Fibroblast of pulmonary artery (primary cell): ENCODE measurements around the gene NLGN3.

Source experiments
- DNase-seq: peaks from one replicate; pipeline ENCODE4 v3.0.0-alpha.2; 2010; ENCODE audit warnings: low read depth
- H3K4me3 ChIP-seq: replicated peaks from 2 replicates; pipeline ENCODE4 v1.5.1; 2011; ENCODE audit warnings: low read depth, mild to moderate bottlenecking, control low read depth, low read length, moderate library complexity
- TF ChIP-seq, protein P1 (sequence below): IDR thresholded peaks from 2 replicates; pipeline ENCODE4 v1.5.1; 2011; ENCODE audit warnings: mild to moderate bottlenecking, control low read depth, low read length, inconsistent platforms; ENCODE audit errors: missing control alignments

NLGN3 gene

GRCh38 chrX:71143508-71143907, 1.1 kb upstream of the NLGN3 start:
- no peak overlapping the region for H3K4me3 ChIP-seq
- peak; percentile 41 for DNase-seq
- TF ChIP-seq, protein P1, sequence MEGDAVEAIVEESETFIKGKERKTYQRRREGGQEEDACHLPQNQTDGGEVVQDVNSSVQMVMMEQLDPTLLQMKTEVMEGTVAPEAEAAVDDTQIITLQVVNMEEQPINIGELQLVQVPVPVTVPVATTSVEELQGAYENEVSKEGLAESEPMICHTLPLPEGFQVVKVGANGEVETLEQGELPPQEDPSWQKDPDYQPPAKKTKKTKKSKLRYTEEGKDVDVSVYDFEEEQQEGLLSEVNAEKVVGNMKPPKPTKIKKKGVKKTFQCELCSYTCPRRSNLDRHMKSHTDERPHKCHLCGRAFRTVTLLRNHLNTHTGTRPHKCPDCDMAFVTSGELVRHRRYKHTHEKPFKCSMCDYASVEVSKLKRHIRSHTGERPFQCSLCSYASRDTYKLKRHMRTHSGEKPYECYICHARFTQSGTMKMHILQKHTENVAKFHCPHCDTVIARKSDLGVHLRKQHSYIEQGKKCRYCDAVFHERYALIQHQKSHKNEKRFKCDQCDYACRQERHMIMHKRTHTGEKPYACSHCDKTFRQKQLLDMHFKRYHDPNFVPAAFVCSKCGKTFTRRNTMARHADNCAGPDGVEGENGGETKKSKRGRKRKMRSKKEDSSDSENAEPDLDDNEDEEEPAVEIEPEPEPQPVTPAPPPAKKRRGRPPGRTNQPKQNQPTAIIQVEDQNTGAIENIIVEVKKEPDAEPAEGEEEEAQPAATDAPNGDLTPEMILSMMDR, result no peak

DNA sequence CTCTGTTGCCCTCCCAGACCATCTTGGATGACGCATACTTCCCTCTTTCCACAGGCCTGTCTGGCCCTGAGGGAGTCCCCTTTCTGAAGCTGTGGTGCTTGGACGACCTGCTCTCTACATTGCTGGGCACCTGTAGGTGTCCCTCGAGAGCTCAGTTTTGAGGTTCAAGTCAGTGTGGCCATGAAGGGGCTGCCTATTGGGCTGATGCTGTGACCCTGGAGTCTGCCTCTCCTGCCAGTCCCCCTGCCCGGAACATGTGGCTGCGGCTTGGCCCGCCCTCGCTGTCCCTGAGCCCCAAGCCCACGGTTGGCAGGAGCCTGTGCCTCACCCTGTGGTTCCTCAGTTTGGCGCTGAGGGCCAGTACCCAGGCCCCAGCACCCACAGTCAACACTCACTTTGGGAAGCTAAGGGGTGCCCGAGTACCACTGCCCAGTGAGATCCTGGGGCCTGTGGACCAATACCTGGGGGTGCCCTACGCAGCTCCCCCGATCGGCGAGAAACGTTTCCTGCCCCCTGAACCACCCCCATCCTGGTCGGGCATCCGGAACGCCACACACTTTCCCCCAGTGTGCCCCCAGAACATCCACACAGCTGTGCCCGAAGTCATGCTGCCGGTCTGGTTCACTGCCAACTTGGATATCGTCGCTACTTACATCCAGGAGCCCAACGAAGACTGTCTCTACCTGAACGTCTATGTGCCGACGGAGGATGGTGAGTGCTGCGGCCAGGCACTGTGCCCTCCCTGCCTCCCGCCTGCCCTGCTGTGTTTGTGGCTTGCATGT, 3.0 kb downstream of the NLGN3 start:
- H3K4me3 ChIP-seq, result no peak overlapping the region
- no peak for DNase-seq
- TF ChIP-seq, protein P1, result no peak

DNA sequence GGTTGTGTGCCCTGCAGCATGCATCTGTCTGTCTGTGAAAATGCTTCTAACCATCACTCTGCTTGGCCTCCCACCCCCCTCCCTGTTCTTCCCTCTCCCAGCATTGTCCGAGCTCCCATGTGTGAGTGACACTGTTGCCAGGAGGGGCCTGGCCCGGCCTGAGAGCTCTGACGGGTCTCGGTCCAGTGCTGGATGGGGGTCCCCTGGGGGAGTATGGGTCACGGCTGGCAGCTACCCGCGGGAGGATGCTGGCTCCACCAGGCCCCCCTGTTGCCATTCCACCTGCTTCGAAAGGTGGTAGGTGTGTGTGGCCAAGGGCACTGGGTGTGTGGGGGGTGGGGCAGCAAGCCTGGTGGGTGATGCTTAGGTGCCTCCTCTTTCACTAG, 3.6 kb downstream of the NLGN3 start:
- H3K4me3 ChIP-seq, result no peak overlapping the region
- TF ChIP-seq, protein P1, result no peak

GRCh38 chrX:71151366-71151765, 6.7 kb downstream of the NLGN3 start:
- H3K4me3 ChIP-seq, result no peak overlapping the region
- TF ChIP-seq, protein P1, result no peak
- no peak for DNase-seq

More for the DNA sequence above, 3.6 kb downstream of the NLGN3 start:
- no peak for DNase-seq

- DNase-seq, result no peak
- TF ChIP-seq, protein P1, result no peak
Measured at GRCh38 chrX:71154196-71154595, 9.6 kb downstream of the NLGN3 start.

GRCh38 chrX:71154641-71155040, 10.0 kb downstream of the NLGN3 start:
- no peak overlapping the region for H3K4me3 ChIP-seq
- TF ChIP-seq, protein P1, result no peak
- no peak for DNase-seq

More at GRCh38 chrX:71154196-71154595, 9.6 kb downstream of the NLGN3 start:
- H3K4me3 ChIP-seq, result no peak overlapping the region

GRCh38 chrX:71158603-71159002, 14.0 kb downstream of the NLGN3 start:
- DNase-seq, result no peak
- TF ChIP-seq, protein P1, result no peak
- H3K4me3 ChIP-seq, result no peak overlapping the region
